ENCODE measurements around the gene REEP3.

DNA sequence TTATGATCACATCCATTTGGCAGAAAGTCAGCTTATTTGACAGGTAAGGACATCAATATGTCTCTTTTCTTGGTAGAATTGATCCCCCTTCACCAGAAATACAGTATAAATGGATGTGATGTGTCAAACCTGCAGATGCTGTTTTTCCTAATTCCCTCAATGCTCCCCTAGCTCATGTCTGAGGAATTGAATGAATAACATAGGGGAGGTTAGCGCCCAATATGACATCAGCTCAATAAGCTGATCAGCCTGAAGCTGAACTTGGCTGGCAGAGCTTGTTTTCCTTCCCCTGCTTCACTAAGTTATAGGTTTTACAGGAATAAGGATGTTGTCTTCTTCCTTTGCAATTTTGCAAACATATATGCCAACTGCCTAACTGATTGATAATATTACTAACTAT, 132.5 kb downstream of the REEP3 start:
- TF ChIP-seq EZH2 (IDR thresholded peaks at IDR 0.05; ENCODE audit: borderline replicate concordance) (no peak), CTCF (IDR thresholded peaks at IDR 0.05; ENCODE audit: poor library complexity) (no peak), EZH2phosphoT487 (IDR thresholded peaks at IDR 0.05; ENCODE audit: low read depth, severe bottlenecking, unreplicated experiment) (no peak)
